Erythroblast (primary cell): ENCODE measurements around the gene CANX.

Experiments
- GATA1 ChIP-seq: IDR thresholded peaks from 2 replicates; pipeline ENCODE4 v1.6.1; 2011; ENCODE audit warnings: low read depth, mild to moderate bottlenecking, control low read depth, low read length, moderate library complexity
- POLR2A ChIP-seq: IDR thresholded peaks from 2 replicates; pipeline ENCODE4 v1.6.1; 2011; ENCODE audit warnings: mild to moderate bottlenecking, low read length

GRCh38 chr5:179773686-179774040 is 74.9 kb downstream of the CANX start:
- TF ChIP-seq POLR2A (no peak), GATA1 (no peak)
